CD14-positive monocyte (primary cell): ENCODE data around the gene SERPINB8. TPM values are rescaled to one million over a fixed set of nuclear protein-coding genes. Genes with fewer than 3 reads are reported as not detected.
A peak's percentile ranks its signal among the peaks of the same experiment; 100 is the strongest.

Experiments used
- DNase-seq, 3 donors: peaks; one replicate each; pipeline ENCODE4 v3.0.0-alpha.2; 2011 to 2022
- H2AFZ ChIP-seq: 2 replicates; pipeline ENCODE4 v1.6.0; 2012; ENCODE audit warnings: mild to moderate bottlenecking, low read depth, low read length, inconsistent platforms; ENCODE audit not compliant: insufficient read depth, poor library complexity, severe bottlenecking
- H3K27ac ChIP-seq, 2 donors: 1 replicate in 1 of 2; 2 replicates in 1 of 2; pipeline ENCODE4 v1.5.1; 2012 to 2013; ENCODE audit warnings: low read length in 2 of 2, control low read depth in 1 of 2, inconsistent platforms in 1 of 2, low read depth in 1 of 2, mild to moderate bottlenecking in 1 of 2
- H3K27me3 ChIP-seq, 2 donors: one replicate each; pipeline versions ENCODE4 v1.6.0 to v1.6.1; 2011 to 2013; ENCODE audit warnings: low read length in 2 of 2; ENCODE audit not compliant: control insufficient read depth in 2 of 2, insufficient read depth in 2 of 2
- H3K36me3 ChIP-seq, 2 donors: replicated peaks in 1 of 2; 1 replicate in 1 of 2; 2 replicates in 1 of 2; pipeline versions ENCODE4 v1.5.1 to v1.6.1; 2012 to 2013; ENCODE audit warnings: low read length in 2 of 2, control low read depth in 1 of 2, inconsistent platforms in 1 of 2, mild to moderate bottlenecking in 1 of 2; ENCODE audit not compliant: insufficient read depth in 2 of 2, control insufficient read depth in 1 of 2
- H3K4me1 ChIP-seq, 2 donors: 1 replicate in 1 of 2; 2 replicates in 1 of 2; pipeline versions ENCODE4 v1.5.1 to v1.6.1; 2012 to 2013; ENCODE audit warnings: low read length in 2 of 2, control low read depth in 1 of 2, inconsistent platforms in 1 of 2, mild to moderate bottlenecking in 1 of 2, moderate library complexity in 1 of 2; ENCODE audit not compliant: insufficient read depth in 2 of 2, control insufficient read depth in 1 of 2
- H3K4me2 ChIP-seq: replicated peaks from 2 replicates; pipeline ENCODE3; 2012; ENCODE audit warnings: low read length, moderate library complexity, mild to moderate bottlenecking; ENCODE audit not compliant: poor library complexity, severe bottlenecking; ENCODE audit errors: extremely low read depth
- H3K4me3 ChIP-seq, 3 experiments: fragments of 200-600 bp in 1 of 3; sonication (generic) in 1 of 3; replicated peaks in 1 of 3; 1 replicate in 2 of 3; 2 replicates in 1 of 3; pipeline ENCODE4 v1.5.1; 2011 to 2013; ENCODE audit warnings: low read length in 3 of 3, mild to moderate bottlenecking in 3 of 3, control low read depth in 2 of 3, low read depth in 2 of 3, inconsistent platforms in 1 of 3, moderate library complexity in 1 of 3
- H3K79me2 ChIP-seq: 2 replicates; pipeline ENCODE4 v1.6.0; 2012; ENCODE audit warnings: mild to moderate bottlenecking, control low read depth, inconsistent platforms, low read length, moderate library complexity; ENCODE audit not compliant: insufficient read depth
- H3K9ac ChIP-seq: 2 replicates; pipeline ENCODE4 v1.6.0; 2017; ENCODE audit warnings: low read length, mild to moderate bottlenecking; ENCODE audit not compliant: insufficient read depth, poor library complexity, severe bottlenecking
- H3K9me3 ChIP-seq, 2 donors: replicated peaks in 1 of 2; 1 replicate in 1 of 2; 2 replicates in 1 of 2; pipeline versions ENCODE4 v1.5.1 to v1.6.1; 2012 to 2013; ENCODE audit warnings: low read length in 2 of 2, control low read depth in 1 of 2; ENCODE audit not compliant: control insufficient read depth in 1 of 2, insufficient read depth in 1 of 2
- H4K20me1 ChIP-seq: 2 replicates; pipeline ENCODE4 v1.6.0; 2012; ENCODE audit warnings: mild to moderate bottlenecking, low read length, control low read depth, moderate library complexity; ENCODE audit not compliant: insufficient read depth
- H3K27ac Mint-ChIP-seq, 7 donors: one replicate each; pipeline ENCODE4 v1.8.0; 2020; ENCODE audit warnings: mild to moderate bottlenecking in 7 of 7, mixed read lengths in 7 of 7, moderate library complexity in 6 of 7, inconsistent platforms in 2 of 7
- H3K27me3 Mint-ChIP-seq, 3 donors: one replicate each; pipeline ENCODE4 v1.8.0; 2021 to 2022; ENCODE audit warnings: low read depth in 3 of 3, mild to moderate bottlenecking in 3 of 3, mixed read lengths in 3 of 3, moderate library complexity in 3 of 3, inconsistent platforms in 1 of 3
- H3K36me3 Mint-ChIP-seq, 2 donors: one replicate each; pipeline ENCODE4 v1.8.0; 2020; ENCODE audit warnings: mixed read lengths in 2 of 2, inconsistent platforms in 1 of 2, mild to moderate bottlenecking in 1 of 2
- H3K4me1 Mint-ChIP-seq: one replicate; pipeline ENCODE4 v1.8.0; 2020; ENCODE audit warnings: mild to moderate bottlenecking, mixed read lengths
- H3K4me3 Mint-ChIP-seq, 2 donors: one replicate each; pipeline ENCODE4 v1.8.0; 2020; ENCODE audit warnings: mild to moderate bottlenecking in 2 of 2, mixed read lengths in 2 of 2, moderate library complexity in 1 of 2
- H3K9me3 Mint-ChIP-seq, 7 donors: one replicate each; pipeline ENCODE4 v1.8.0; 2020 to 2022; ENCODE audit warnings: mixed read lengths in 7 of 7, mild to moderate bottlenecking in 6 of 7, moderate library complexity in 6 of 7, inconsistent platforms in 2 of 7
- WGBS: methylation state at CpG from one replicate; pipeline ENCODE4 v1.1.5; 2013; ENCODE audit warnings: missing lambda C conversion rate; ENCODE audit not compliant: insufficient coverage; 5-methylcytosine and 5-hydroxymethylcytosine counted together
- intact Hi-C, 2 donors: fragments of 100-400 bp; cut with micrococcal nuclease; formaldehyde crosslinking; loops; one replicate each; pipeline versions ENCODE4 v1.15.0 to v1.15.1; 2023
- polyA plus RNA-seq, 3 donors: library from polyadenylated mRNA; depleted of rRNA in 1 of 3; unstranded in 2 of 3; stranded (reverse) in 1 of 3; fragments of 300-500 nt in 2 of 3; fragments of >200 nt in 1 of 3; fragmentation: Illumina TruSeq in 2 of 3; gene quantifications; 1 replicate in 2 of 3; 2 replicates in 1 of 3; pipeline ENCODE4 v1.2.3, GENCODE V29; 2012 to 2021
- TF ChIP-seq, protein P1 (sequence below): fragments of 200-600 bp; IDR thresholded peaks from one replicate; pipeline ENCODE4 v1.8.0; 2022; ENCODE audit warnings: antibody characterized with exemption, mild to moderate bottlenecking

The SERPINB8 gene
- polyA plus RNA-seq, 3 donors = 30.3 to 141 (median 115) TPM

DNA sequence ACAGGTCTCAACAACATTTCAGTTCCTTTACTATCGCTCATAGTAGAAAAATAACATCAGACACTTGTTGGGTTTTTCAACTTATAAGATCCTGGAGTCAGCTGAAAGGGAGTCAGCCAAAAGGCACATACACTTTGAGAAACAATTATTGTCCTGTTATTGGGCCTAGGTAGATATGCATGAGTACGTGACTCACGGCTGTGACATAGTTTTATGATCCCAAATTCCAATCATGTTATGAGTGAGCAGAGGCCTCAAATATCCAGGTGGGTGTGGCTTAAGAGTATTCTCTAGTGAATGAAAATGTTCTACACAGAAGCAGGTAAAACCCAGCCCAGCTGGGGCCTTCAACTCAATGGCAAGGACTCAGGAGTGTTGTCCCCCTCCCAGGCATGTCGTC is 27.2 kb downstream of the SERPINB8 start:
- 100% methylated on average over 1 of the region's 4 CpGs for WGBS
- H3K4me2 ChIP-seq = no peak overlapping the region

DNA sequence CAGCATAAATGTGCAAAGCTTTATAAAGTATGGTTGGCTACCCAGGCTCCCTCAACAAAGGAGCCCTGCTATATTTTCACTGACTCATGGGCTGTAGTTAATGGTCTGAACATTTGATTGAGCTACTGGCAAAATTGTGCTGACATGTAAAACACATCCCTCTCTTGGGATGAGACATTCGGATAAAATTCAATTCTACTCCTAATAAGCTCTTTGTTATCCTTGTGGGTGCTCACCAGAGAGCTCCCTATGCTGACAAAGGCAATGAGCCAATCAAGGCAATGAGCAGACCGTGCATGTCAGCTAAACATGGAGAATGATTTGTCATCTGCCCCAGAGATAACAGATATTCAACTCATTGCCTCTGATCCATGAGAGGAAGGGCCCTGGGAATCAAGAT is 27.7 kb downstream of the SERPINB8 start:
- Histone ChIP-seq H3K36me3 (peaks cover 6 to 38% of the 10 kb centered on the region in 2 donors), H3K4me3 (no peak overlapping the region), H3K27ac (no peak overlapping the region), H3K27me3 (no peaks in the 10 kb centered on the region), H3K4me1 (no peaks in the 10 kb centered on the region), H4K20me1 (peaks cover 9% of the 10 kb centered on the region), H3K9me3 (peaks cover 15 to 39% of the 10 kb centered on the region in 2 donors), H2AFZ (no peak overlapping the region), H3K9ac (no peak overlapping the region), H3K4me2 (no peak overlapping the region), H3K79me2 (no peaks in the 10 kb centered on the region)
- no CpG with 5 or more reads among the region's 2 CpGs for WGBS
- Mint-ChIP-seq H3K27me3 (peaks cover 0 to 6% (median 4%) of the 10 kb centered on the region in 3 donors), H3K4me3 (no peak overlapping the region), H3K4me1 (peaks cover 10% of the 10 kb centered on the region), H3K9me3 (peaks cover 4 to 24% (median 18%) of the 10 kb centered on the region in 7 donors), H3K36me3 (peaks cover 19 to 41% of the 10 kb centered on the region in 2 donors), H3K27ac (peak overlapping the region in 1 of 7 donors; percentile 63)
- TF ChIP-seq, protein P1, sequence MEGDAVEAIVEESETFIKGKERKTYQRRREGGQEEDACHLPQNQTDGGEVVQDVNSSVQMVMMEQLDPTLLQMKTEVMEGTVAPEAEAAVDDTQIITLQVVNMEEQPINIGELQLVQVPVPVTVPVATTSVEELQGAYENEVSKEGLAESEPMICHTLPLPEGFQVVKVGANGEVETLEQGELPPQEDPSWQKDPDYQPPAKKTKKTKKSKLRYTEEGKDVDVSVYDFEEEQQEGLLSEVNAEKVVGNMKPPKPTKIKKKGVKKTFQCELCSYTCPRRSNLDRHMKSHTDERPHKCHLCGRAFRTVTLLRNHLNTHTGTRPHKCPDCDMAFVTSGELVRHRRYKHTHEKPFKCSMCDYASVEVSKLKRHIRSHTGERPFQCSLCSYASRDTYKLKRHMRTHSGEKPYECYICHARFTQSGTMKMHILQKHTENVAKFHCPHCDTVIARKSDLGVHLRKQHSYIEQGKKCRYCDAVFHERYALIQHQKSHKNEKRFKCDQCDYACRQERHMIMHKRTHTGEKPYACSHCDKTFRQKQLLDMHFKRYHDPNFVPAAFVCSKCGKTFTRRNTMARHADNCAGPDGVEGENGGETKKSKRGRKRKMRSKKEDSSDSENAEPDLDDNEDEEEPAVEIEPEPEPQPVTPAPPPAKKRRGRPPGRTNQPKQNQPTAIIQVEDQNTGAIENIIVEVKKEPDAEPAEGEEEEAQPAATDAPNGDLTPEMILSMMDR = no peak
- DNase-seq = no peak
- intact Hi-C loops = no loop called here

More for the DNA sequence above, 27.2 kb downstream of the SERPINB8 start:
- H3K9me3 ChIP-seq = peaks cover 15 to 36% of the 10 kb centered on the region in 2 donors
- H3K27ac ChIP-seq = no peak overlapping the region
- H3K4me3 ChIP-seq = no peak overlapping the region
- peaks cover 4 to 24% (median 17%) of the 10 kb centered on the region in 7 donors for H3K9me3 Mint-ChIP-seq
- peaks cover 8 to 43% of the 10 kb centered on the region in 2 donors for H3K36me3 ChIP-seq
- H4K20me1 ChIP-seq = peaks cover 9% of the 10 kb centered on the region
- no peaks in the 10 kb centered on the region for H3K79me2 ChIP-seq
- H3K27me3 ChIP-seq = no peaks in the 10 kb centered on the region
- H3K4me1 Mint-ChIP-seq = peaks cover 8% of the 10 kb centered on the region
- DNase-seq = no peak
- no peaks in the 10 kb centered on the region for H3K4me1 ChIP-seq
- no peak overlapping the region for H3K4me3 Mint-ChIP-seq
- H3K9ac ChIP-seq = no peak overlapping the region
- no peak overlapping the region for H3K27ac Mint-ChIP-seq
- peaks cover 0 to 4% (median 3%) of the 10 kb centered on the region in 3 donors for H3K27me3 Mint-ChIP-seq
- H3K36me3 Mint-ChIP-seq = peaks cover 21 to 45% of the 10 kb centered on the region in 2 donors
- TF ChIP-seq, protein P1 = no peak
- H2AFZ ChIP-seq = no peak overlapping the region
- intact Hi-C loops = no loop called here
